Nephron progenitor cell (in vitro differentiated cells): ENCODE measurements around the gene MKRN1.
"Not testable (repeated sequence)": the region's sequence is repeated elsewhere in the genome, so short reads cannot be mapped to it uniquely, and the experiment has no call there.

Source experiments
- DNase-seq: peaks from one replicate; pipeline ENCODE4 v3.0.0; 2021
- H3K27ac Mint-ChIP-seq: 2 replicates; pipeline ENCODE4 v1.8.0; 2021; ENCODE audit warnings: mild to moderate bottlenecking, moderate library complexity, mixed read lengths
- H3K27me3 Mint-ChIP-seq: 2 replicates; pipeline ENCODE4 v1.8.0; 2021; ENCODE audit warnings: mild to moderate bottlenecking, low read depth, mixed read lengths; ENCODE audit not compliant: poor library complexity
- H3K36me3 Mint-ChIP-seq: 2 replicates; pipeline ENCODE4 v1.8.0; 2021; ENCODE audit warnings: low read depth, mixed read lengths
- H3K4me1 Mint-ChIP-seq: 2 replicates; pipeline ENCODE4 v1.8.0; 2021; ENCODE audit warnings: mixed read lengths
- H3K4me3 Mint-ChIP-seq: 2 replicates; pipeline ENCODE4 v1.8.0; 2021; ENCODE audit warnings: mild to moderate bottlenecking, moderate library complexity, mixed read lengths
- H3K9me3 Mint-ChIP-seq: 2 replicates; pipeline ENCODE4 v1.8.0; 2021; ENCODE audit warnings: mild to moderate bottlenecking, moderate library complexity, mixed read lengths
- TF ChIP-seq, protein P1 (sequence below): fragments of 200-600 bp; sonication (generic); IDR thresholded peaks from 2 replicates; pipeline ENCODE4 v1.5.0; 2021; ENCODE audit warnings: antibody characterized with exemption

MKRN1 gene

DNA sequence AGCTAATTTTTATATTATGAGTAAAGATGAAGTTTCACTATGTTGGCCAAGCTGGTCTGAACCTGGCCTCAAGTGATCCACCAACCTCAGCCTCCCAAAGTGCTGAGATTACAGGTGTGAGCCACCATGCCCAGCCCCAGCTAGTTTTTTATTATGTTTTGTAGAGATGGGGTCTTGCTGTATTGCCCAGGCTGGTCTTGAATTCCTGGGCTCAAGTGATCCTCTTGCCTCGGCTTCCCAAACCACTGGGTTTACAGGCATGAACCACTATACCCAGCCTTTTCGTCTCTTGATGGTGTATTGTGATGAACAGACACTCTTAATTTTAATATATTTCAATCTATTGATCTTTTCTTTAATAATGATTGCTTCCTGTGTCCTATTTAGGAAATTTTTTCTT lies 57.8 kb downstream of the MKRN1 start:
- Mint-ChIP-seq H3K4me1 (peaks cover 6% of the 10 kb centered on the region), H3K9me3 (no peaks in the 10 kb centered on the region), H3K27ac (no peak overlapping the region), H3K4me3 (no peak overlapping the region), H3K36me3 (no peaks in the 10 kb centered on the region), H3K27me3 (no peaks in the 10 kb centered on the region)
- TF ChIP-seq, protein P1, sequence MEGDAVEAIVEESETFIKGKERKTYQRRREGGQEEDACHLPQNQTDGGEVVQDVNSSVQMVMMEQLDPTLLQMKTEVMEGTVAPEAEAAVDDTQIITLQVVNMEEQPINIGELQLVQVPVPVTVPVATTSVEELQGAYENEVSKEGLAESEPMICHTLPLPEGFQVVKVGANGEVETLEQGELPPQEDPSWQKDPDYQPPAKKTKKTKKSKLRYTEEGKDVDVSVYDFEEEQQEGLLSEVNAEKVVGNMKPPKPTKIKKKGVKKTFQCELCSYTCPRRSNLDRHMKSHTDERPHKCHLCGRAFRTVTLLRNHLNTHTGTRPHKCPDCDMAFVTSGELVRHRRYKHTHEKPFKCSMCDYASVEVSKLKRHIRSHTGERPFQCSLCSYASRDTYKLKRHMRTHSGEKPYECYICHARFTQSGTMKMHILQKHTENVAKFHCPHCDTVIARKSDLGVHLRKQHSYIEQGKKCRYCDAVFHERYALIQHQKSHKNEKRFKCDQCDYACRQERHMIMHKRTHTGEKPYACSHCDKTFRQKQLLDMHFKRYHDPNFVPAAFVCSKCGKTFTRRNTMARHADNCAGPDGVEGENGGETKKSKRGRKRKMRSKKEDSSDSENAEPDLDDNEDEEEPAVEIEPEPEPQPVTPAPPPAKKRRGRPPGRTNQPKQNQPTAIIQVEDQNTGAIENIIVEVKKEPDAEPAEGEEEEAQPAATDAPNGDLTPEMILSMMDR, result no peak
- no peak for DNase-seq

DNA sequence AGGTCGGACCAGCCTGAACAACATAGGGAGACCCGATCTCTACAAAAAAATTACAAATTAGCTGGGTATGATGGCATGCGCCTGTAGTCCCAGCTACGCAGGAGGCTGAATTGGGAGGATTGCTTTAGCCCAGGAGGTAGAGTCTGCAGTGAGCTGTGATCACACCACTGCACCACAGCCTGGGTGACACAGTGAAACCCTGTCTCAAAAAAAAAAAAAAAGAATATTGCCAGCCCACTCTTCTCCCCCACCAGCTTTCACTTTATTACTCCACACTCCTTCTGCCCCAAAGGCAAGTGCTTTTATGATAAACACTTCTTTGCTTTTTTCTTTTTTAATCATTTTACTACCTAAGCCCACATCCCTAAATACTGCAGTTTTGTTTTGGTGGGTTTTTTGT lies 60.7 kb downstream of the MKRN1 start:
- no peaks in the 10 kb centered on the region for H3K36me3 Mint-ChIP-seq
- no peak for DNase-seq
- no peak overlapping the region for H3K4me3 Mint-ChIP-seq
- no peak overlapping the region for H3K27ac Mint-ChIP-seq
- peaks cover 4% of the 10 kb centered on the region for H3K9me3 Mint-ChIP-seq
- peaks cover 19% of the 10 kb centered on the region for H3K4me1 Mint-ChIP-seq
- peaks cover 7% of the 10 kb centered on the region for H3K27me3 Mint-ChIP-seq
- TF ChIP-seq, protein P1, result no peak

DNA sequence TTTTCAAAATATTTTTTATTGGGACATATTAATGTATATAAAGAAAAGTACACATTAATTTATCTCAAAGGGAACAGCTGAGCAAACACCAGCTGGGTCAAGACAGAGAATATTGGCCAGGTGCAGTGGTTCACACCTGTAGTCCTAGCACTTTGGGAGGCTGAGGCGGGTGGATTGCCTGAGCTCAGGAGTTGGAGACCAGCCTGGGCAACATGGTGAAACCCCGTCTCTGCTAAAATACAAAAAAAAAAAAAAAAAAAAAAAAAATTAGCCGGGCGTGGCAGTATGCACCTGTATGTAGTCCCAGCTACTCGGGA lies 61.2 kb downstream of the MKRN1 start:
- H3K27me3 Mint-ChIP-seq, H3K9me3 Mint-ChIP-seq, DNase-seq, H3K4me3 Mint-ChIP-seq, H3K27ac Mint-ChIP-seq, H3K36me3 Mint-ChIP-seq: not testable (repeated sequence)
- peaks cover 19% of the 10 kb centered on the region for H3K4me1 Mint-ChIP-seq

DNA sequence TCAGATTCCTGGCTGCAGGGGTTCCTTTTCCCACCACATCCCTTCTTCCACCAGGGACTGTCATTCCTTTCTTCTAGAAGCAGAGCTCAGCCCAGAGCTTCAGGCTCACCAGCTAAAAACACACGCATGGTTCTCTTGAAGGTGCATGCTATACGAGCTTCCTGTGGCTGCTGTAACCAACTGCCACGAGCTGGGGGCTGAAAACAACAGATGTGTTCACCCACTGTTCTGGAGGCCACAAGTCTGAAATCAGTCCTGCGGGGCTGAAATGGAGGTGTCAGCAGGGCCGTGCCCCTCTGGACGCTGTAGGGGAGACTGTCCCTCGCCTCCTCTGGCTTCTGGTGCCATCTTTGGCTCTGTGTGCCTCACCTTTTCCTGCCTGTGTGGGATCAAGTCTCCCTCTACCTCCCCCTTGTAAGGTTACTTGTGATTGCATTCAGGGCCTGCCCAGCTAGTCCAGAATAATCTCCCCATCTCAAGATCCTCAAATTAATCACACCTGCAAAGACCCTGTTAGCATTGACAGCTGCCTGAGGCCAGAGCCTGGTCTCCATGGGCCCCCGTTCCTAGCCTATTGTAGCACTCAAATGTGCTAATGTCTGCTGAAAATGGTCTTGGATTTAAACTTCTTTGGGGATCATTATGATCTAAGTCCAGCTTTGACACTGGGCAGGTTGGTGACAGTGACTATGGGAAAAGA lies 61.7 kb downstream of the MKRN1 start:
- no peaks in the 10 kb centered on the region for H3K36me3 Mint-ChIP-seq
- H3K4me3 Mint-ChIP-seq, result no peak overlapping the region
- DNase-seq, result no peak
- TF ChIP-seq, protein P1, result no peak
- no peak overlapping the region for H3K27ac Mint-ChIP-seq
- H3K27me3 Mint-ChIP-seq, result peaks cover 7% of the 10 kb centered on the region
- peaks cover 4% of the 10 kb centered on the region for H3K9me3 Mint-ChIP-seq
- H3K4me1 Mint-ChIP-seq, result peaks cover 19% of the 10 kb centered on the region

DNA sequence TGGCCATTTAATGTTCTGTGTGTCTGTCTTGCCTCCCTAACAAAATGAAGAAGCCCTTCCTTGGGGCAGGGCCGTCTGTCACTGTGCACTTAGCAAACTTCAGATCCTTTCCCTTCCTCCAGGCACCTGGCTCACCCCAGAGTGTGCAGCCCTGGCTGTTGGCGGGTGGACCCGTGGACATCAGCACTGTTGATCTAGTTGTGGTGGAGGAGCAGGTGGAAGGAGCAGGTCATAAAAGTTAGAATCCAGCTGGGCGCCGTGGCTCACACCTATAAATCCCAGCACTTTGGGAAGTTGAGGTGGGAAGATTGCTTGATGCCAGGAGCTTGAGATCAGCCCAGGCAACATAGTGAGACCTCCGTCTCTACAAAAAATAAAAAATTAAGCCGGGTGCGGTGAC lies 62.7 kb downstream of the MKRN1 start:
- Mint-ChIP-seq H3K9me3 (peaks cover 14% of the 10 kb centered on the region), H3K27ac (no peak overlapping the region), H3K4me1 (peaks cover 19% of the 10 kb centered on the region), H3K36me3 (no peaks in the 10 kb centered on the region), H3K4me3 (no peak overlapping the region), H3K27me3 (peaks cover 7% of the 10 kb centered on the region)
- TF ChIP-seq, protein P1, result no peak
- no peak for DNase-seq

DNA sequence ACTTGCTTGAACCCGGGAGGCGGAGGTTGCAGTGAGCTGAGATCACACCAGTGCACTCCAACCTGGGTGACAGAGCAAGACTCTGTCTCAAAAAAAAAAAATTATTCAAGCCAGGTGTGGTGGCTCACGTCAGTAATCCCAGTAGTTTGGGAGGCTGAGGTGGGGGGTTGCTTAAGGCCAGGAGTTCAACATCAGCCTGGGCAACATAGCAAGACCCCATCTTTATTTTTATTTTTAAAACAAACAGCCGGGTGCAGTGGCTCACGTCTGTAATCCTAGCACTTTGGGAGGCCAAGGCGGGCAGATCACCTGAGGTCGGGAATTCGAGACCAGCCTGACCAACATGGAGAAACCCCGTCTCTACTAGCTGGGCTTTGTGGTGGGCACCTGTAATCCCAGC lies 63.5 kb downstream of the MKRN1 start:
- peaks cover 19% of the 10 kb centered on the region for H3K4me1 Mint-ChIP-seq
- H3K27me3 Mint-ChIP-seq, H3K27ac Mint-ChIP-seq, H3K4me3 Mint-ChIP-seq, H3K36me3 Mint-ChIP-seq, DNase-seq: not testable (repeated sequence)
- H3K9me3 Mint-ChIP-seq, result peaks cover 20% of the 10 kb centered on the region

DNA sequence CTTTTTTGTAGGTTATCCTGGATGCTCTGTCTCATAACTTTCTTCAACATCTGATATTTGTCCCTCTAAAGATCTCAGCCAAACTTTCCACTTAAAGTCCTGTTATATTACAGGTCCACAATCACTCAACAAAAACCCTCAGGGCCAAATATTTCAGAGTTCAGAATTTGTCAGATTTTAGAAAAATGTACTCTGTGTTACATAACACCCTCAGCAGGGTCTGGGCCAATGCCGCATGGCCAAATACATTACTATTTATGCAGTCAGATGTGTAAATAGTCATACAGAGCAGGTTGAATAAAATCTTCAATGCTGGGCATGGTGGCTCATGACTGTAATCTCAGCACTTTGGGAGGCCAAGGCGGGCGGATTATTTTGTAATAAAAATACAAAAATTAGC lies 63.9 kb downstream of the MKRN1 start:
- peaks cover 19% of the 10 kb centered on the region for H3K4me1 Mint-ChIP-seq
- peaks cover 7% of the 10 kb centered on the region for H3K27me3 Mint-ChIP-seq
- TF ChIP-seq, protein P1, result no peak
- H3K9me3 Mint-ChIP-seq, result peaks cover 22% of the 10 kb centered on the region
- H3K27ac Mint-ChIP-seq, result no peak overlapping the region
- H3K4me3 Mint-ChIP-seq, result no peak overlapping the region
- no peaks in the 10 kb centered on the region for H3K36me3 Mint-ChIP-seq
- no peak for DNase-seq
